Pancreas (tissue), 10 donors: ENCODE data around the gene RNF135. TPM values are rescaled to one million over a fixed set of nuclear protein-coding genes. Genes with fewer than 3 reads are reported as not detected.
"Not testable (repeated sequence)": the region's sequence is repeated elsewhere in the genome, so short reads cannot be mapped to it uniquely, and the experiment has no call there.

Experiments
- ATAC-seq, 4 donors: fragments of 200-7000 bp; cut with Tn5 transposase; one replicate each; pipeline versions ENCODE4 v1.8.0 to v1.9.1; 2020; ENCODE audit warnings: mild to moderate bottlenecking in 4 of 4, moderate library complexity in 4 of 4
- DNase-seq, 6 donors: peaks; one replicate each; pipeline ENCODE4 v3.0.0-alpha.2; 2020
- FAIRE-seq: peaks from 2 replicates; lab custom pipeline; 2012; peaks lifted over from hg19 to GRCh38; lab: Jason Lieb, UNC
- H3K27ac ChIP-seq, 4 donors: fragments of 200-600 bp; sonication (generic); 1 replicate in 3 of 4; 2 replicates in 1 of 4; pipeline versions ENCODE4 v1.5.0 to v1.8.0; 2020
- H3K27me3 ChIP-seq, 4 donors: fragments of 200-600 bp; one replicate each; pipeline ENCODE4 v1.8.0; 2021
- H3K36me3 ChIP-seq, 3 donors: fragments of 200-600 bp; sonication (generic) in 1 of 3; one replicate each; pipeline versions ENCODE4 v1.5.0 to v1.8.0; 2020 to 2021
- H3K4me1 ChIP-seq, 3 donors: fragments of 200-600 bp; one replicate each; pipeline ENCODE4 v1.8.0; 2021
- H3K4me3 ChIP-seq, 4 donors: fragments of 200-600 bp; sonication (generic) in 2 of 4; one replicate each; pipeline versions ENCODE4 v1.5.0 to v1.8.0; 2020 to 2021
- H3K9me3 ChIP-seq, 4 donors: fragments of 200-600 bp; one replicate each; pipeline ENCODE4 v1.8.0; 2021
- WGBS, 2 donors: extraction: QIAGEN DNeasy Blood & Tissue Kit; methylation state at CpG; one replicate each; pipeline ENCODE4 v1.1.7; 2013; 5-methylcytosine and 5-hydroxymethylcytosine counted together
- intact Hi-C, 3 donors: fragments of 100-400 bp; cut with DNase I; formaldehyde crosslinking; loops; one replicate each; pipeline versions ENCODE4 v1.11.1 to v1.14.2; 2022
- polyA plus RNA-seq, 2 donors: library from polyadenylated mRNA; stranded (reverse); fragments of 200-250 nt; gene quantifications; one replicate each; pipeline ENCODE4 v1.2.3, GENCODE V29; 2013
- total RNA-seq, 6 donors: library from RNA; stranded (reverse); fragmentation: NEBNext Ultra II Directional in 4 of 6; extraction: Animal tissue kit (Norgen Biotek cat#: 25700) in 4 of 6; gene quantifications; one replicate each; pipeline versions ENCODE4 v1.2.1 to v1.2.4, GENCODE V29; 2021 to 2023
- TF ChIP-seq, protein P1 (sequence below), 4 donors: fragments of 200-600 bp; sonication (generic) in 3 of 4; IDR thresholded peaks; one replicate each; pipeline versions ENCODE4 v1.5.0 to v1.8.0; 2021; ENCODE audit warnings: antibody characterized with exemption in 4 of 4
- donor health status: healthy with polysubstance abuse.
- donor health status: DM: no; HTN: no; CAD: no; lungs with moderate emphysema.
- donor health status: DM: no; HTN: no; CAD: no.
- donor health status: control.
- donor health status: control.
- donor health status: Bipolar disorder and iron deficiency.
- donor health status: DM: yes; HTN: yes; CAD: no.
- donor health status: DM: no; HTN: no; CAD: no.
- donor health status: DM: no; HTN: no; CAD: no.
- donor health status: DM: yes; HTN: yes; CAD: no.

Gene RNF135
- total and polyA plus RNA-seq, 8 donors, result 6.6 to 10.9 (median 8.3) TPM

DNA sequence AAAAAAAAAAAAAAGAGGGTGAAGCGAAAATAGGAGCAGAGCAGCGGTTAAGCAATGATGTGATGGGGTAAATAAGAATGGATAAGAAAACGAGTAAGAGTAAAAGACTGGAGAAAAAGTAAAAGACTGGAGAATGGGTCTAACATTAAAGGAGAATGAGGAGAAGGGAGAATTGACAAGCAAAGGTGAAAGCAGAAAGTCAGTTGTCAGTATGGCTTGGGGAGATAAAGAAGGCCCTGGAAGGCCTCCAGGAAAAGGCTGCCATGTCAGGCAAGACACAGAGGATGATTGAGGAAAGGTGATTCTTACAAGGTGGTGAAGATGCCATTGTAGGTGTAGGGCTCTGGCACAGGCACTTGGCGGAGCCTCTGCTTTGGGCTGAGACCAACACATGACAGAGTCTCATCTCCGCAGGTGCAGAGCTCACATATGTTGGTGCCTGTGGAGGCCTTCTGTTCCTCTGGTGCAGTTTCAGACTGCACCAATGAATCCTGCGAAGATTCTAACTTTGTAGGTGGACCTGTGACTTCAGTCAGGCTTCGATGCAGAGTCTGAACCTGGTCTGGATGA is 76.1 kb downstream of the RNF135 start:
- intact Hi-C loops, H3K27me3 ChIP-seq, DNase-seq, H3K4me1 ChIP-seq, ATAC-seq, H3K9me3 ChIP-seq, FAIRE-seq, H3K4me3 ChIP-seq, H3K36me3 ChIP-seq, H3K27ac ChIP-seq: not testable (repeated sequence)
- WGBS, 2 donors, result 95 to 97% methylated on average over 2 to 7 of the region's 7 CpGs

DNA sequence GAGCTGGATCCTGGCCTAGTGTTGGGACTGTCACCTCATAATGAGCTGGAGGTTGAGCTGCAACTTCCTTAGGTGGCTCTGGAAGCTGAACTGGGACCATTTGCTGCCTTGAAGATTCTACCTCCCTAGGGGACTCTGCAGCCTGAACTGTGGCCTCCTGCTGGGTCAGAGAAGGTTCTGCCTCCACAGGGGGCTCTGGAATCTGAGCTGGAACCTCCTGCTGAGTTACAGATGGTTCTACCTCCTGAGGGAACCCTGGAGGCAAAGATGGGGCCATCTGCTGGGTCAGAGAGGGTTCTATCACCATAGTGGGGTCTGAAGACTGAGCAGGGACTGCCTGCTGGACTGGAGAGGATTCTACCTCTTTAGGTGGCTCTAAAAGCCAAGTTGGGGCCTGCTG is 77.3 kb downstream of the RNF135 start:
- H3K9me3 ChIP-seq, result no peaks in the 10 kb centered on the region
- H3K4me1 ChIP-seq, result no peaks in the 10 kb centered on the region
- no peak for DNase-seq
- TF ChIP-seq, protein P1, sequence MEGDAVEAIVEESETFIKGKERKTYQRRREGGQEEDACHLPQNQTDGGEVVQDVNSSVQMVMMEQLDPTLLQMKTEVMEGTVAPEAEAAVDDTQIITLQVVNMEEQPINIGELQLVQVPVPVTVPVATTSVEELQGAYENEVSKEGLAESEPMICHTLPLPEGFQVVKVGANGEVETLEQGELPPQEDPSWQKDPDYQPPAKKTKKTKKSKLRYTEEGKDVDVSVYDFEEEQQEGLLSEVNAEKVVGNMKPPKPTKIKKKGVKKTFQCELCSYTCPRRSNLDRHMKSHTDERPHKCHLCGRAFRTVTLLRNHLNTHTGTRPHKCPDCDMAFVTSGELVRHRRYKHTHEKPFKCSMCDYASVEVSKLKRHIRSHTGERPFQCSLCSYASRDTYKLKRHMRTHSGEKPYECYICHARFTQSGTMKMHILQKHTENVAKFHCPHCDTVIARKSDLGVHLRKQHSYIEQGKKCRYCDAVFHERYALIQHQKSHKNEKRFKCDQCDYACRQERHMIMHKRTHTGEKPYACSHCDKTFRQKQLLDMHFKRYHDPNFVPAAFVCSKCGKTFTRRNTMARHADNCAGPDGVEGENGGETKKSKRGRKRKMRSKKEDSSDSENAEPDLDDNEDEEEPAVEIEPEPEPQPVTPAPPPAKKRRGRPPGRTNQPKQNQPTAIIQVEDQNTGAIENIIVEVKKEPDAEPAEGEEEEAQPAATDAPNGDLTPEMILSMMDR (IDR thresholded peaks at IDR 0.05), result no peak
- H3K27ac ChIP-seq, result no peak overlapping the region
- intact Hi-C loops, result no loop called here
- H3K27me3 ChIP-seq, result no peaks in the 10 kb centered on the region
- ATAC-seq, result no peak
- FAIRE-seq, result no peak
- no peaks in the 10 kb centered on the region for H3K36me3 ChIP-seq
- H3K4me3 ChIP-seq, result no peak overlapping the region

DNA sequence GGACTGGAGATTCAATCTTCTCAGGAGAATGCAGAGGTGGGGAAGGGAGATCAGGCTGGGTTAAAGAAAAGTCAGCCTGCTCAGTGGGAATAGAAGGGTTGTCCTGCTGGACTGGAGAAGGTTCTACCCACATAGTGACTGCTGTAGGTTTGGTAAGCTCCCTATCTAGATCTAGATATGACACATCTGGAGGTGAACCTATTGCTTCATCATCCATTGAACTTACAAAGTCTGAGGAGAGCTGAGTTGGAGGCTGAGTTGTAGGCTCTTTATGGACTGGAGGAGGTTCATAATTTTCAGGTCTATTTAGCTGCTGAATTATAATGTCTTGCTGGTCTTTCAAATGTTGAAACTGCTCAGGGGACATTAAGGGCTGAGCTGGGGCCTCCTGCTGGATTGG is 77.9 kb downstream of the RNF135 start:
- Histone ChIP-seq H3K4me1 (no peaks in the 10 kb centered on the region), H3K4me3 (no peak overlapping the region), H3K9me3 (no peaks in the 10 kb centered on the region), H3K27me3 (no peaks in the 10 kb centered on the region), H3K27ac (no peak overlapping the region), H3K36me3 (no peaks in the 10 kb centered on the region)
- intact Hi-C loops, result no loop called here
- DNase-seq (no peak), ATAC-seq (no peak), FAIRE-seq (no peak)
- TF ChIP-seq, protein P1 (IDR thresholded peaks at IDR 0.05), result no peak

Other genes starting within 250 kb of the RNF135 start
- gene CRLF3, start 146.3 kb upstream of the RNF135 start, total RNA-seq, result 1 to 10 TPM; 2.6 to 8.0 (median 3.2) TPM
- gene CRLF3, start 146.3 kb upstream of the RNF135 start, polyA plus RNA-seq, result 1 to 10 TPM; 2.5 to 2.7 TPM
- gene ATAD5, start 139.1 kb upstream of the RNF135 start, total RNA-seq, result under 1 TPM; 0.35 to 0.95 (median 0.55) TPM
- gene ATAD5, start 139.1 kb upstream of the RNF135 start, polyA plus RNA-seq, result under 1 TPM; 0.19 to 0.49 TPM
- 1 to 10 TPM; 3.2 to 6.9 (median 5.5) TPM for gene TEFM, start 64.8 kb upstream of the RNF135 start, total RNA-seq
- gene TEFM, start 64.8 kb upstream of the RNF135 start, polyA plus RNA-seq, result 1 to 10 TPM; 3.6 to 6.3 TPM
- gene ADAP2, start 49.1 kb upstream of the RNF135 start, total RNA-seq, result 10 to 100 TPM in 1 of 6 donors, 1 to 10 TPM in 5; 2.1 to 13.3 (median 3.3) TPM
- gene ADAP2, start 49.1 kb upstream of the RNF135 start, polyA plus RNA-seq, result 1 to 10 TPM; 2.7 to 3.9 TPM
- 10 to 100 TPM; 22.9 to 38.4 (median 30.2) TPM for gene NF1, start 123.9 kb downstream of the RNF135 start, total RNA-seq
- gene NF1, start 123.9 kb downstream of the RNF135 start, polyA plus RNA-seq, result 10 to 100 TPM in 1 of 2 donors, 1 to 10 TPM in 1; 6.6 to 11.2 TPM